ENCODE measurements around the gene FAM131A. TPM values are rescaled to one million over a fixed set of nuclear protein-coding genes. Genes with fewer than 3 reads are reported as not detected.

FAM131A gene
- total and polyA plus RNA-seq, 12 donors, result 21.6 to 36.5 (median 26.7) TPM

GRCh38 chr3:184352897-184353545, 15.6 kb downstream of the FAM131A start:
- intact Hi-C loops (cut with DNase I), result loop anchor here in 1 of 10 donors (10.0 kb wide), 1 partner anchor 48 kb away; no protein-coding TSS in a partner anchor
- DNase-seq (no peak), ATAC-seq (no peak)
- H3K27me3 ChIP-seq, result no peaks in the 10 kb centered on the region
- no peak overlapping the region for H3K4me3 ChIP-seq
- peaks cover 0 to 33% (median 0%) of the 10 kb centered on the region in 9 donors for H3K36me3 ChIP-seq
- no peak overlapping the region for H3K27ac ChIP-seq
- H3K9me3 ChIP-seq, result no peaks in the 10 kb centered on the region
- WGBS, 2 donors, result 91% methylated on average over 11 of the region's 11 CpGs
- no peak for TF ChIP-seq CTCF (IDR thresholded peaks at IDR 0.05)
- peaks cover 0 to 5% (median 0%) of the 10 kb centered on the region in 9 donors for H3K4me1 ChIP-seq

- no peaks in the 10 kb centered on the region for H3K27me3 ChIP-seq
- ATAC-seq (no peak), DNase-seq (no peak)
- H3K9me3 ChIP-seq, result no peaks in the 10 kb centered on the region
- peaks cover 0 to 5% (median 0%) of the 10 kb centered on the region in 9 donors for H3K4me1 ChIP-seq
- peaks cover 0 to 38% (median 0%) of the 10 kb centered on the region in 9 donors for H3K36me3 ChIP-seq
- intact Hi-C loops (cut with DNase I), result loop anchor here in 1 of 10 donors (10.0 kb wide), 1 partner anchor 49 kb away; no protein-coding TSS in a partner anchor
- no peak overlapping the region for H3K27ac ChIP-seq
- WGBS, 2 donors, result 94 to 96% methylated on average over 11 of the region's 11 CpGs
- no peak overlapping the region for H3K4me3 ChIP-seq
- no peak for TF ChIP-seq CTCF (IDR thresholded peaks at IDR 0.05)
Observed at GRCh38 chr3:184353546-184353941, 16.1 kb downstream of the FAM131A start.

- Histone ChIP-seq H3K27me3 (no peaks in the 10 kb centered on the region), H3K4me1 (peaks cover 0 to 5% (median 0%) of the 10 kb centered on the region in 9 donors), H3K36me3 (peaks cover 0 to 39% (median 0%) of the 10 kb centered on the region in 9 donors), H3K27ac (no peak overlapping the region), H3K4me3 (no peak overlapping the region), H3K9me3 (no peaks in the 10 kb centered on the region)
- TF ChIP-seq CTCF (IDR thresholded peaks at IDR 0.05), result peak; percentile 65 to 73 (median 68)
- WGBS, 2 donors, result 55 to 57% methylated on average over 18 of the region's 18 CpGs
- intact Hi-C loops (cut with DNase I), result loop anchor here in 1 of 10 donors (10.0 kb wide), 1 partner anchor 49 kb away; no protein-coding TSS in a partner anchor
- peak; percentile 29 to 63 (median 50) for ATAC-seq
- peak in 1 of 2 donors; percentile 61 for DNase-seq
Observed at GRCh38 chr3:184354121-184354728, 16.8 kb downstream of the FAM131A start.

GRCh38 chr3:184354754-184355153, 17.4 kb downstream of the FAM131A start:
- WGBS, 2 donors, result 83 to 87% methylated on average over 8 of the region's 8 CpGs
- no peak overlapping the region for H3K4me3 ChIP-seq
- intact Hi-C loops (cut with DNase I), result loop anchor here in 1 of 10 donors (10.0 kb wide), 1 partner anchor 50 kb away; no protein-coding TSS in a partner anchor
- no peaks in the 10 kb centered on the region for H3K9me3 ChIP-seq
- no peak overlapping the region for H3K27ac ChIP-seq
- TF ChIP-seq CTCF (IDR thresholded peaks at IDR 0.05), result no peak
- H3K27me3 ChIP-seq, result no peaks in the 10 kb centered on the region
- H3K4me1 ChIP-seq, result peaks cover 0 to 5% (median 0%) of the 10 kb centered on the region in 9 donors
- DNase-seq (no peak), ATAC-seq (peak in 1 of 8 donors; percentile 11)
- H3K36me3 ChIP-seq, result peaks cover 0 to 39% (median 0%) of the 10 kb centered on the region in 9 donors
